ENCODE results near the gene IL17REL. TPM values are rescaled to one million over a fixed set of nuclear protein-coding genes. Genes with fewer than 3 reads are reported as not detected.

The IL17REL gene
- total RNA-seq, 1 experiment from 2014 or later, result not detected

GRCh38 chr22:50046019-50046415 is 33.5 kb upstream of the IL17REL start:
- DNase-seq (ENCODE audit: low read depth), result no peak

DNA sequence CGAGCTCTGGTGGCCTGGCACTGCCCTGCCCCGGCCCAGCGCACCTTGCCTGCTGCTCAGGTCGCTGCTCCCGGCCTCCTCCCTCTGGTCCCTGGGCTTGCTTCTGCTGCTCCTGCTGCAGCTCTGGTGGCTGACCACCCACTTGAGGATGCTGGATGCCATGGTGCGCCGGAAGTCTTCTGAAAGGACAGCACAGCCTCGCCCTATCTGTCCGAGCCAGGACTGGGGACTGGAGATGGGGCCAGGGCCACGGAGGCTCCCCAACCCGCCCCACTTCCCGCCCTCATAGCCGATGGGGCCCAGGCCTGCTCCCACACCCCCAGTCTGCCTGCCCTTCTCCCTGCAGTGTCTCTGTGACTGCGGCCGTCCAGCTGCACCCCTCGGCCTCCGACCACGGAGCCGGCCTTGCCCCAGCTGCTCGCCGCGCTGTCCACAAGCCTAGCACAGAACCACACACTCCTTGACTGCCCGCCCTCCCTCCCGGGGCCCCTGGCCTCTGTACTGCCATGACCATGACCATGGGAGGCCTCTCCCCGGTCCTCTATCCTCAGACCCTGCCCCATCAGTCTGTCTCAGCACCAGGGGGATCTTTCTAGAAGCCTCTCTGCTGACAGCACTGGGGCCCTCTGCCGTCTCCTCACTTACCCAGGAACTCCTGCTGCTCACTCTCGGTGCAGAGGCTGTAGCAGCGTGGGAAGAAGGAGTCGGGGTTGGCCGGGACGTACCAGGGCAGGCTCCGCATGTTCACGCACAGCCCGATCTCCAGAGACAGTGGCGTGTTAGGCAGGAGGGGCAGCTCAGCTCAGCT is 32.9 kb upstream of the IL17REL start:
- DNase-seq (ENCODE audit: low read depth), result no peak

DNA sequence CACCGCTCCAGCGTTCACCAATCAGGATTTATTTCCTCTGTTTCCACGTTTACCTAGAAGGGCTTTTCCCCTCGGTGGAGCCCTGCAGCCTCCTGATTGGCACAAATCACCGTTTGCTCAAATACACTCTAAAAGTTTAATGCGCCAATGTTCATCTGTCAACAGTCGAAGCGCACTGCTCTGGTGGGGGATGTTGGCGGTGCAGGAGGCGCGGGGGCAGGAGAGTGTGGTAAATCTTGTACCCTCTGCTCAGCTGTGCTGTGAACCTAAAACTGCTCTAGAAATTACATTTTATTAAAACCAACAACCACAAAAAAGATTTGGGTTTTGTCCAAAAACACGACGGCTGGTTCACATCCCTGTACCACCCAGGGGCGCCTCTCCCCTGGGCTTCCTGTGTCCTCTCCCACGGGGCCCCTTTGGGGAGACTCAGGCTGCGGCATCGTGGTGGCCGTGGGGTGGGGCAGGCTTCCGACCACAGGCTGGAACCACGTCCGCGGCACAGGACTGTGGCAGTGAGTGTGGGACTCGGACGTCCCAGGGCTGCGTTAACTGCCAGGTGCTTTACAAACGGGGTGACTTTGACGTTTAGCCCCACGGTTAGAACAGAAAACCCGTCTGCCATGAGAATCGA is 32.0 kb upstream of the IL17REL start:
- no peak for DNase-seq (ENCODE audit: low read depth)

- no peak for DNase-seq (ENCODE audit: low read depth)
These were observed 28.9 kb upstream of the IL17REL start for GRCh38 chr22:50041361-50042065.

DNA sequence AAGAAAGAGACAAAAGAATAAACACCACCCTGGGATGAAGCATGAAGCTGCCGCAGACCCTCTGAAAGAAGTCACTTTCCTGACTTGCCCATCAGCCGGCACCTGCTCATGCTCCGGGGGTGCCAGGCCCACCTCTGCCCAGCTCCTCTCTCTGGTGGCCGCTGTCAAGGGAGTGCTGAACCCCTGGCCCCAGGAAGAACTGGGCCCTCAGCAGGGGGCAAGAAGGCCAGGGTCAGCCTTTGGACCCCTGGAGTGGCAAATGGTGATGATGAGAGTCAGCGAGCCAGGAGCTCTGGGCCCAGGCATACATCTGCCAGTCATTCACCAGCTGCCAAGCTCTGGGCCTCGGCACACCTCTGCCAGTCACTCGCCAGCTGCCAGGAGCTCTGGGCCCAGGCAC is 28.2 kb upstream of the IL17REL start:
- DNase-seq (ENCODE audit: low read depth), result no peak

- no peak for DNase-seq (ENCODE audit: low read depth)
These were observed 27.3 kb upstream of the IL17REL start for GRCh38 chr22:50039669-50040443.

DNA sequence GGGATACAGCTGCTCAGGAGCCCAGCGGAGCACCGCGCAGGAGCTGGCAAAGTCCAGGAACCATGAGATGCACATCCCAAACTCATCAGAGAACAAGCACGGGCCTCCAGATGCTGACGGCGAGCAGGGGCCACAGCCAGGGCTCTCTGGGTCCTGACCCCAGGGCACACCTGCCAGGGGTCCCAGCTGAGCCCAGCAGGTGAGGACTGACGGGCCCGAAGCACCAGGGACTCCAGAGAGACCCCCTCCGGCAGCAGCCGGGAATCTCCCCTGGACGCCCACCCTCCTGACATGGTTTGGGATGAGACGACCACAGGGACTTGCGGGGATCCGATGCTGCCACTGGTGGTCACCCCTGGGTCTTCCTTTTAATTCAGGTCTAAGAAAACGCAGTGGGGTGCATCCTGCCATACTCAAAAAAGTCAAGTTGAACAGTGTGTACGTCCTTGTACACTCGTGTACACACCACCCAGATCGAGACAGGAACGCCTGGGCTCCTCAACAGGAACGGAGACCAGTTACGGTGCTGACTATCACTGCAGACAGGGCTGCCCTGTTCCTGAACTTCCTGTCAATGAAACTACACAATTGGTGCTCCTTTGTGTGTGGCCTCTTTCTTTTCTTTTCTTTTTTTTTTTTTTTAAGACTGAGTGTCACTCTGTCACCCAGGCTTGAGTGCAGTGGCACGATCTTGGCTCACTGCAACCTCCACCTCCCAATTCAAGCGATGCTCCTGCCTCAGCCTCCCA is 23.6 kb upstream of the IL17REL start:
- DNase-seq (ENCODE audit: low read depth), result no peak

- DNase-seq (ENCODE audit: low read depth), result no peak
These were observed 22.7 kb upstream of the IL17REL start for GRCh38 chr22:50035131-50035881.

DNA sequence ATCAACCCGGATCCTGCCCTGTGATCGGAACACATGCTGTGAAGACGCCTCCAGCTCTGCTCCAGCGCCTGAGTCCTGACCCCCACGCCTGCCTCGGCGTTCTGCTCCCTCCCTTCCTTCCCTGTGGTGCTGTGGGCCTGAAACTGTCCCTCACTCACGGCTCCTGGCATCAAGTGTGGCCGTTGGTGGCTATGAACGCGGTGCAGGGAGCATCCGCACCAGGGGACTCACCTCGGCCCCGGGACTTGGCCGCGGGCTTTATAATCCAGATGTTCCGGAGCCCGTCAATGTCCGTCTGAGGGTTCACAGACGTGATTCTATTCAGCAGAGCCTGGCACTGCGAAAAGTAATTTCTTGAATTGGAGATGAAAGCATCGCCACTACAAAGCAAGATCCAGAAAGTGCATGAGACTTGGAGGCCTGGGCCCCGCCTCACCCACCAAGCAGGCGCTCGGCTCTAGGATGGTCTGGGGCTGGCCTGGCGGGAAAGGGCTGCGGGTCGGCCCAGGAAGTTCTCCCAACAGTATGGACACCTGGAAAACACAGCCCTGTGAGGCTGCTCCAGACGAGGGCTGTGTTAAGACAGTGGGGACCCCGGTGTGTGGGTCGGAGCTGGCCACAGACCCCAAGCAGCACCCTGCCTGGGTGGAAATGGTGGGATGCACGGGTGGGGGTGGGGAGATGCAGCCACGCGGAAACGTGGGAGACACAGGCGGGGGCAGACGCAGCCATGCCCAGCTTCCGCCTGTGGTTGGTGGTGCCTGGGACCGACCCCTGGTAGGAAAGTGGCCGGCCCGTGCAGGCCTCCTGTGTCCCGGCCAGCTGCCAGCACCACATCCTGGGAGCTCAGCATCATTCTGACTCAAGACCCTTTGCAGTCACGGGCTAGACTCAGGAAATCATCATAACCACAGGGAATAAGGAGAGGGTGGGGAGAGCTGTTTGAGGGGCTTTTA is 21.8 kb upstream of the IL17REL start:
- peak; percentile 31 for DNase-seq (ENCODE audit: low read depth)

DNA sequence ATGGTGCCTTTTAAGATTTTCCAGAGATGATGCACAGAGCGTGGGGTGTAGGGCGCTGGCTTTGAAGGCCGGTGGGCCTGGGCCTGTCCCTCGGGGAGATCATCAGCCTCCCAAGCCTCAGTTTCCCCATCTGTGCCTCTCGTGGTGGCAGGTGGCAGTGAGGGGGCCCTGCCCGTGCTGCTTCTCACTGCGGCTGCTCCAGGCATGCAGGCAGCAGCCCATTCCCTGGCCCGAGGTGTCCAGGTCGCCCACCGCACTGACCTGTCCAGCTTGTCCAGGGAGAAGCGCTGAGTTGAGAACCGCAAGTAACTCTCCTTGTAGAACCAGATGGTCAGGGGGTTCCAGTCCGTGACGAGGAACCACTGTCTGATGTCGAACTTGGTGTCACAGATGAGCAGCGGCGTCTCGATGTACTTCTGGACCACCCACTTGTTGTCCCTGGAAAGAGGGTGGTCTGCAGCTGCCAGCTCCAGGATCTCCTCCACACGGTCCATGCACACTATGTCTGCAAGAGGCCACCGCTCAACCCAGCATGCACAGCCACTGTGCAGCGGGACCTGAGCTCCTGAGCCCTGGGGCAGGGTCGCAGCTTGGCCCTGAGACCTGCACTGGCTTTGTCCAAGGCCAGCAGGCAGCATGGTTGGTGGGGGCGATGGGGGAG is 20.5 kb upstream of the IL17REL start:
- DNase-seq (ENCODE audit: low read depth), result no peak

DNA sequence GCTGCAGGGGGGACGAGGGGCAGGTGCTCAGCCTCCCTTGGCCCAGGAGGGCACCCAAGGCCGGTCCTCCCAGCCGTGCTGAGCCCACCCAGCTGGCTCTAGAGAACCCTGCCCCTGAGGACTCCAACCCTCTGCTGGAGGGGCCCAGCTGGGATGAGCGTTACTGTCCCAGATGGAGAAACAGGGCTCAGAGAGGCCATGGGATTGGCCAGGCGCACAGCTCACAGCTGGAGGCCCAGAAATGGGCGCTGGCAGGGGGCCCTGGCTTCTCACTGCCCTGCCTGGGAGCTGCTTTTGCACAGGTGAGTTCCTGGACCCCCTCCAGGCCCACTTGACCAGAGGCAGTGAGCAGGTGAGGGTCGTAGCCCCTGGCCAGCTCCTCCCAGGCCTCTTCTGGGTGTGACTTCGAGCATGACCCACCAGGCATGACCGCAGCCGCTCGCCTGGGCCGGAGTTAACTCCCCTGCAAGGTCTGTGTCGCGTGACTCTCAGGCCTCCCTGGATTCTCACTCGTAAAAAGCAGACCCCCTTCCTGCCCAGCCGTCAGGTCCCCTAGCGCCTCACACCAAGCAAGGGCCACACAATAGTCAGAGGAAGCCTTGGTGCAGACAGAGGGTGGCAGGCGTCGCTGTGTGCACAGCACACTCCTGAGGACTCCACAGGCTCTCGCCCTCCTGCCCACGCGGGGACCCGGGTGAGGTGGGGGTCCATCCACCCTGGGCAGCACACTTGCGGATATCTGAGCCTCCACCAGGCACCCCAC is 19.7 kb upstream of the IL17REL start:
- no peak for DNase-seq (ENCODE audit: low read depth)

DNA sequence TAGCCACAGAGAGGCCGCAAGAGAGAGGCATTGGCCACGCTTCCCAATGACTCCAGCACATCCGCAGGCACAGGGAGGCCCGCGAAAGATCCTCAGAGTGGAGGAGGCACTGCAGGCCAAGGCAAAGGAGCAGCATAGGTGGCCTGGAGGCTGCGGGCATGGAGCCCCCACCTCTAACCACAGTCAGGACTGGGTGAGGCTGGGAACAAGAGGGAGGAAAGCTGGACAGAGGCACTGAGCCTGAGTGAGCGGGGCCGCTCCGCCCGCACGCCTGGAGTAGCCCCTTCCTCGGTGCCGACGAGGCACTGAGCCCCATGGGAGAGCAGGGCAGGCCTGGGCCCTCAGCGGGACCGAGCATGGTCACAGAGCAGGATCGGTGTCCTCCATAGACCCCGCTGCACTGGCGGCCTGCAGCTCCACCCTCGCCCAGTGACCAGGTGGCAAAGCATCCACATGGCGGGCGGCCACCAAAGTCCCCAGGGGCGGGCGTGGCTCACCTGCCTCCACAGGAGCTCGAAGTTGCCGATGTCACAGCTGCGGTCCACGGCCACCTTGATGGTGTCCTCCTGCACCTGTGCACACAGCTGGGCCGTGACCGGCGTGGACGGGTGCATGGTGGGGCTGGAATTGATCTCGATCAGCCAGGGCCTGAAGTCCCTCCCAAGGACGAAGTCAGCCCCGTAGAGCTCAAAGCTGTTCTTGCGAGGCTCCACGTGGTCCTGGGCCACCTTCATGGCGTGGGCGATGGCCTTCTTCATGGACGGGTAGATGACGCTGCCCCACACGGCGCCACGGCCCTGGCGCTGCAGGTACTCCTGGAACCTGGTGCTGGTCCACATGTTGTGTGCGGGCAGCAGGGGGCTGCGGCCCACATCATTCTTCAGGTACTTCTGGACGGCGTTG is 18.9 kb upstream of the IL17REL start:
- no peak for DNase-seq (ENCODE audit: low read depth)

DNA sequence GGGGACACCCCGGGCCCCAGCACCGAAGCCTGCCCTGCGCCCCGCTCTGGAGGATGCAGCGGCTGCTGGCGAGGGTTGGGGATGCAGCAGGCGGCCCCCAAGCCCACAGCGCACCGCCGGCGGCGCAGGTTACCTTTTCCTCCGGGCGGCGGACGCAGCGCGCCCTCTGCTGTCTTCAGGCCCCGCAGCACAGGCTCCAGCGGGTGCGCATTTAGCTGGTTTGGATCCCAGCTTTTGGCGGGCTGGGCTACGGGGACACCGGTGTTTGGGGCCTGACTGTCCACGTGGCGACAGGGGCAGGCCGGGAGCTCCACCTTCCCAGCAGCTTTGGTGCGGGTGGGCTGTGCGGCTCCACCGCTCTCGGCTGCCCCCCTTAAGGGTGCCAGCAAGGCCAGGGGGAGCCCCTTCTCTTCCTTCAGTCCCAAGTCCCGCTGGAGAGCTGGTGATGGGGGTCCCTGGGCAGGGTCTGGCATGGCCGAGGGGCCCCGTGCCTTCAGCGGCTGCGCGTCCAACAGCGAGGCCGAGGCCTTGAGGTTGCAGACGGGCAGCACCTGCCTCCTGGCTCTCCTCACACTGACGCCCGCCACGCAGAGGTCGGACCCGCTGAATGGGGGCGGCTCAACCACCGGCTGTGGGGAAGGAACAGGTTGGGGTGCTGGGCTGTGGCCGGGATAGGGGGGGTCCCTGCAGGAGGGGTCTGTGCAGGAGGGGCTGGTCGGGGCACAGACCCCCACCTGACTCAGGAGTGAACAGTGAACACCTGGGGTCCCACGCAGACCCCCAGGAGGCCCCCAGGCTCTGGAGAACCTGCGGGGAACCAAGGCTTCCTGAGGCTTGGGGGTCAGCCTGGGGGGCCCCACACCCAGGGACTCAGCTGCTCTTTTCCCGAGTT is 18.0 kb upstream of the IL17REL start:
- peak; percentile 78 for DNase-seq (ENCODE audit: low read depth)

DNA sequence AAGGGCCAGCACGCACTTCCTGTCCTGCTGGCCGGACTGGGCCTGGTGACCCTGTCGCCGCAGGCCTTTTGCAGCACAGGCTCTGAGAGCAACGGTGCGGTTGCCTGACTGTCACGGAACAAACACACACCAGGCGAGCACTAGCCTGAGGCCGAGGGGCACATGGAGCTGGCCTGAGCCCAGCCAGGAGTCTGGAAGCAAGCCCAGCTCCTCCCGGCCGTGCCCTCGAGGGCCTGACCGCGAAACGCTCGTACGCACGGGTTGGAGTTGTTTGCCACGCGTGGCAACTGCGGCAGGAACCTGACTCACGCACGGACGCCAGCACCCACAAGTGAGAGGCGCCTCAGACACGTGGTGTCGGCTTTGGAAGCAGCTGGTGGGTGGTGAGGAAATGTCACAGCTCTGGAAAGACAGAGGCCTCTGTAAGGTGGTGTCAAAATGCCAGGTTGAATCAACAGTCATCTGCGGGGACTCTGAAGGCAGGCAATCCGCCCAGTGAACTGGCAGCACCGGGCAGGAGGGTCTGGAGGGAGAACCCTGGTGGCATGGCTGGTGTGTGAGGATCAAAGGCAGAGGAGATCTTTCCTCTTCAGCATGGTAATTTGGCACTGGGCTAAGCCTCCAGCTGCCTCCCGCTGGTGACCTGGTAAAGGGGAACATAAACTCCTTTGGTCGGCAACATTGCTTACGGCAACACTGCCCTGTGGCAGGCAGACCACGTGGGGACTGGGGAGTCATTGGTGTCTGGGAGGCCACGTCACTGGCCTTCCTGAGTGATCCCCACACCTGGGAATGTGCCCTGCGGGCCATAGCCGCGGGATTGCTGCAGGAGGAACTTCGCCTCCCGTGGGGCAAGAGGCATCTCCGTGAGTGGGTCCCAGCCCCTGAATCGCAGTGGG is 15.3 kb upstream of the IL17REL start:
- DNase-seq (ENCODE audit: low read depth), result peak; percentile 97

- no peak for DNase-seq (ENCODE audit: low read depth)
These were observed 13.4 kb upstream of the IL17REL start for GRCh38 chr22:50025993-50026392.

Data from M059J (cell line).